Immature natural killer cell (primary cell): ENCODE data around the gene PRSS36. TPM values are rescaled to one million over a fixed set of nuclear protein-coding genes. Genes with fewer than 3 reads are reported as not detected.
"Not testable (repeated sequence)": the region's sequence is repeated elsewhere in the genome, so short reads cannot be mapped to it uniquely, and the experiment has no call there.

ENCODE experiments used
- DNase-seq, 3 donors: peaks; one replicate each; pipeline ENCODE4 v3.0.0; 2022; ENCODE audit warnings: mixed read lengths in 1 of 3
- H3K27ac Mint-ChIP-seq, 6 donors: one replicate each; pipeline ENCODE4 v1.8.0; 2020; ENCODE audit warnings: mixed read lengths in 6 of 6, mild to moderate bottlenecking in 5 of 6, inconsistent platforms in 4 of 6, moderate library complexity in 3 of 6
- H3K27me3 Mint-ChIP-seq, 3 donors: one replicate each; pipeline ENCODE4 v1.8.0; 2020 to 2021; ENCODE audit warnings: low read depth in 3 of 3, mild to moderate bottlenecking in 3 of 3, mixed read lengths in 3 of 3, moderate library complexity in 3 of 3, inconsistent platforms in 1 of 3
- H3K36me3 Mint-ChIP-seq, 3 donors: one replicate each; pipeline ENCODE4 v1.8.0; 2020; ENCODE audit warnings: mixed read lengths in 3 of 3, inconsistent platforms in 2 of 3, mild to moderate bottlenecking in 2 of 3
- H3K4me1 Mint-ChIP-seq, 2 donors: one replicate each; pipeline ENCODE4 v1.8.0; 2020; ENCODE audit warnings: inconsistent platforms in 2 of 2, mild to moderate bottlenecking in 2 of 2, mixed read lengths in 2 of 2, moderate library complexity in 1 of 2
- H3K4me3 Mint-ChIP-seq, 5 donors: one replicate each; pipeline ENCODE4 v1.8.0; 2020; ENCODE audit warnings: mild to moderate bottlenecking in 5 of 5, mixed read lengths in 5 of 5, inconsistent platforms in 3 of 5, moderate library complexity in 3 of 5
- H3K9me3 Mint-ChIP-seq, 6 donors: one replicate each; pipeline ENCODE4 v1.8.0; 2020; ENCODE audit warnings: mild to moderate bottlenecking in 6 of 6, mixed read lengths in 6 of 6, inconsistent platforms in 4 of 6, moderate library complexity in 3 of 6
- polyA plus RNA-seq, 3 donors: library from polyadenylated mRNA; unstranded; fragments of 300-500 nt; fragmentation: Illumina TruSeq; gene quantifications; one replicate each; pipeline ENCODE4 v1.2.3, GENCODE V29; 2021

Gene PRSS36
- polyA plus RNA-seq = 1 to 10 TPM; 3.4 to 8.6 (median 6.9) TPM

- Mint-ChIP-seq H3K36me3 (no peaks in the 10 kb centered on the region), H3K4me1 (no peaks in the 10 kb centered on the region), H3K27ac (no peak within 1 kb of the TSS), H3K4me3 (no peak within 1 kb of the TSS), H3K27me3 (peaks cover 0 to 8% (median 0%) of the 10 kb centered on the region in 3 donors), H3K9me3 (no peaks in the 10 kb centered on the region)
- DNase-seq = no peak
Measured at GRCh38 chr16:31149894-31150890, at the start of gene PRSS36. PRSS36 (minus strand) TSS chr16:31150066; CDS start chr16:31150035, 31 bp downstream.

- H3K36me3 Mint-ChIP-seq = peaks cover 0 to 20% (median 16%) of the 10 kb centered on the region in 3 donors
- H3K9me3 Mint-ChIP-seq = no peaks in the 10 kb centered on the region
- H3K27me3 Mint-ChIP-seq = peaks cover 4 to 16% (median 10%) of the 10 kb centered on the region in 3 donors
- H3K4me3 Mint-ChIP-seq = peak overlapping the region; percentile 1 to 55 (median 40)
- peaks cover 65 to 74% of the 10 kb centered on the region in 2 donors for H3K4me1 Mint-ChIP-seq
- peak overlapping the region; percentile 37 to 82 (median 62) for H3K27ac Mint-ChIP-seq
- DNase-seq = no peak
Measured at GRCh38 chr16:31199430-31200041, 49.7 kb upstream of the PRSS36 start.

GRCh38 chr16:31198207-31198882 is 48.5 kb upstream of the PRSS36 start:
- Mint-ChIP-seq H3K4me3 (no peak overlapping the region), H3K9me3 (no peaks in the 10 kb centered on the region), H3K4me1 (peaks cover 65 to 79% of the 10 kb centered on the region in 2 donors), H3K36me3 (peaks cover 2 to 22% (median 21%) of the 10 kb centered on the region in 3 donors), H3K27ac (peak overlapping the region; percentile 26 to 83 (median 78)), H3K27me3 (peaks cover 5 to 16% (median 12%) of the 10 kb centered on the region in 3 donors)
- DNase-seq = no peak

GRCh38 chr16:31196324-31197088 is 46.6 kb upstream of the PRSS36 start:
- Mint-ChIP-seq H3K9me3 (no peaks in the 10 kb centered on the region), H3K4me3 (no peak overlapping the region), H3K4me1 (peaks cover 65 to 82% of the 10 kb centered on the region in 2 donors), H3K27me3 (peaks cover 2 to 19% (median 15%) of the 10 kb centered on the region in 3 donors), H3K36me3 (peaks cover 12 to 38% (median 23%) of the 10 kb centered on the region in 3 donors), H3K27ac (peak overlapping the region in 4 of 6 donors; percentile 55 to 74 (median 67))
- DNase-seq = no peak

- Mint-ChIP-seq H3K27me3 (peaks cover 4 to 22% (median 9%) of the 10 kb centered on the region in 3 donors), H3K36me3 (peaks cover 18 to 44% (median 27%) of the 10 kb centered on the region in 3 donors), H3K4me1 (peaks cover 61 to 82% of the 10 kb centered on the region in 2 donors), H3K27ac (peak overlapping the region in 3 of 6 donors; percentile 60 to 74 (median 74))
- not testable (repeated sequence) for H3K9me3 Mint-ChIP-seq, DNase-seq, H3K4me3 Mint-ChIP-seq
Measured at GRCh38 chr16:31195861-31196260, 46.0 kb upstream of the PRSS36 start.

- H3K4me1 Mint-ChIP-seq = peaks cover 61 to 83% of the 10 kb centered on the region in 2 donors
- H3K27me3 Mint-ChIP-seq = peaks cover 8 to 29% (median 9%) of the 10 kb centered on the region in 3 donors
- peaks cover 0 to 2% (median 0%) of the 10 kb centered on the region in 6 donors for H3K9me3 Mint-ChIP-seq
- peaks cover 27 to 54% (median 36%) of the 10 kb centered on the region in 3 donors for H3K36me3 Mint-ChIP-seq
- H3K4me3 Mint-ChIP-seq = no peak overlapping the region
- peak overlapping the region in 4 of 6 donors; percentile 24 to 73 (median 50) for H3K27ac Mint-ChIP-seq
- DNase-seq = no peak
Measured at GRCh38 chr16:31194898-31195297, 45.0 kb upstream of the PRSS36 start.

- peak overlapping the region in 5 of 6 donors; percentile 11 to 62 (median 22) for H3K27ac Mint-ChIP-seq
- H3K36me3 Mint-ChIP-seq = peaks cover 36 to 59% (median 37%) of the 10 kb centered on the region in 3 donors
- H3K27me3 Mint-ChIP-seq = peaks cover 9 to 37% (median 13%) of the 10 kb centered on the region in 3 donors
- H3K9me3 Mint-ChIP-seq = peaks cover 0 to 2% (median 0%) of the 10 kb centered on the region in 6 donors
- peaks cover 61 to 83% of the 10 kb centered on the region in 2 donors for H3K4me1 Mint-ChIP-seq
- no peak overlapping the region for H3K4me3 Mint-ChIP-seq
- DNase-seq = no peak
Measured at GRCh38 chr16:31193874-31194273, 44.0 kb upstream of the PRSS36 start.

GRCh38 chr16:31192856-31193642 is 43.2 kb upstream of the PRSS36 start:
- H3K9me3 Mint-ChIP-seq = peaks cover 0 to 2% (median 0%) of the 10 kb centered on the region in 6 donors
- no peak overlapping the region for H3K4me3 Mint-ChIP-seq
- H3K27ac Mint-ChIP-seq = peak overlapping the region; percentile 4 to 85 (median 49)
- H3K27me3 Mint-ChIP-seq = peaks cover 9 to 38% (median 18%) of the 10 kb centered on the region in 3 donors
- peaks cover 63 to 83% of the 10 kb centered on the region in 2 donors for H3K4me1 Mint-ChIP-seq
- H3K36me3 Mint-ChIP-seq = peaks cover 40 to 63% (median 42%) of the 10 kb centered on the region in 3 donors
- no peak for DNase-seq

GRCh38 chr16:31191697-31192428 is 42.0 kb upstream of the PRSS36 start:
- Mint-ChIP-seq H3K4me3 (peak overlapping the region in 2 of 5 donors; percentile 4 to 38), H3K27ac (peak overlapping the region; percentile 61 to 77 (median 72)), H3K36me3 (peaks cover 45 to 74% (median 48%) of the 10 kb centered on the region in 3 donors), H3K9me3 (peaks cover 0 to 2% (median 0%) of the 10 kb centered on the region in 6 donors), H3K4me1 (peaks cover 71 to 87% of the 10 kb centered on the region in 2 donors), H3K27me3 (peaks cover 11 to 48% (median 23%) of the 10 kb centered on the region in 3 donors)
- no peak for DNase-seq

- peaks cover 51 to 84% (median 58%) of the 10 kb centered on the region in 3 donors for H3K36me3 Mint-ChIP-seq
- peak overlapping the region; percentile 2 to 85 (median 65) for H3K27ac Mint-ChIP-seq
- H3K4me3 Mint-ChIP-seq = peak overlapping the region in 2 of 5 donors; percentile 26 to 41
- peaks cover 0 to 2% (median 0%) of the 10 kb centered on the region in 6 donors for H3K9me3 Mint-ChIP-seq
- peaks cover 73 to 87% of the 10 kb centered on the region in 2 donors for H3K4me1 Mint-ChIP-seq
- H3K27me3 Mint-ChIP-seq = peaks cover 12 to 46% (median 27%) of the 10 kb centered on the region in 3 donors
- DNase-seq = no peak
Measured at GRCh38 chr16:31190818-31191444, 41.1 kb upstream of the PRSS36 start.

GRCh38 chr16:31190061-31190460 is 40.2 kb upstream of the PRSS36 start:
- H3K27me3 Mint-ChIP-seq = peaks cover 12 to 52% (median 32%) of the 10 kb centered on the region in 3 donors
- peak overlapping the region; percentile 34 to 84 (median 75) for H3K4me3 Mint-ChIP-seq
- H3K36me3 Mint-ChIP-seq = peaks cover 59 to 88% (median 65%) of the 10 kb centered on the region in 3 donors
- H3K27ac Mint-ChIP-seq = peak overlapping the region; percentile 77 to 92 (median 89)
- peaks cover 0 to 2% (median 0%) of the 10 kb centered on the region in 6 donors for H3K9me3 Mint-ChIP-seq
- H3K4me1 Mint-ChIP-seq = peaks cover 79 to 92% of the 10 kb centered on the region in 2 donors
- DNase-seq = no peak
